ENCODE data around the gene TCEAL9. TPM values are rescaled to one million over a fixed set of nuclear protein-coding genes. Genes with fewer than 3 reads are reported as not detected.

Gene TCEAL9
- total RNA-seq, result 73.2 and 117 TPM in 2 replicates

GRCh38 chrX:103356130-103356798, at the start of gene TCEAL9:
Gene TCEAL9 (plus strand): TSS chrX:103356506. CDS start chrX:103357685, 1,179 bp downstream.

DNA sequence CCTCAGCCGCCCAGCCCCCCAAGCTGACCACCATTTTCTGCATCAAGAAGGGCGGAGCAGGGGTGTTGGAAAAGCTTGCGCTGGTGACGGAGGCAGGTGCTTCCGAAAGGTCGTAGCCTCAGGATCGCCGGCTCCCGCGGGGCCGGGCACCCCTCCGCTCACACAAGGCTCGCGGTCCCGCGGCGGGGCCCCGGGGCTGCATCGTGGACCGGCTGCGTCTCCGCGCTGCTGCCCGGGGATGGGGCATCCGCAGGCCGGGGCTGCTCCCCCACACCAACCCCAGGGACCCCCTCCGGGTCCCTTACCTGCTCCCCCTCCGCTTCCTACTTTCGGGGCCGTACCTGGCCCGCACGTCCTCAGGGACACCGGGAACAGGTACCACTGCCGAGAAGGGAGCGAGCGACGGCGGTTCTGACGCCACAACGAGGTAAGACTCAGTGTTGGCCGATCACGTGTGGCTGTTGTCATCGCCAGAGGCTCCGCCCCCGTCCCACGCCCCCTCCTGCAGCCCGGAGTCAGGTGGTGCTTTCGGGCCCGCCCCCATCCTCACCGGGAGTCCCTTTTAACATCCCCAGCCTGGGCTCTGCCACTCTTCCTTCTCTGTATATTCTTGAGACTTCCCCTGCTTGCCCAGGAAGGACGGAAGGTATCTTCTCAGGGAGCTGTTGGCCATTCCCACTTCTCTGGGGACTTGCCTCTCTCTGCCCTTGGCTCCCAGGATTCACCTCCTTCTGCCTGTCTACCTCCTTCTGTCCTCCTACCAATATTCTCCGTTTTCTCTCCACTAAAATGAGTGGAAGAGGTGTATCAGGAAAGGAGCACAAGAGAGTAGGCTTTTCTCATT, 45.5 kb upstream of the TCEAL9 start, which contains the start of gene BEX2:
Gene BEX2 (minus strand): TSS at position 436 of the 844 bp plus-strand sequence. CDS start 1,014 bp downstream, outside the sequence.

DNA sequence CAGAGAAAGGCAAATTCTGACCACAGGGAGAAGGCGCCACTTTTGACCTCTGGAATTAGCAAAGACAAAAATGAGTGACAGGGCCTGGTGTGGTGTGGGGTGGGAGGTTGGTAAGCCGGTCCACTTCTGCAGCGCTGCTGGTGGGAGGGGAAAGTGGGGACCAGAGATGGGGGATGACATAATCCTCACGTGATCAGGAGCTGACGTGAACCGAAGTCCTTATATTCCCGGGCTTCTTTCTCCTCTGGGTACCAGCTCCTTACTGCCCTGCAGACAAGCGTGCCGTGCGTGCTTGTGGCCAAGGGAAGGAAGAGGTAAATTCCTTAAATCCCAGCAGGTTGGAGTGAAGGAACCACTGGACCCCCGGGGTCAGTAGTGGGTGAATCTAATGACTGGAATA, 26.3 kb upstream of the TCEAL9 start, which contains the start of gene TCEAL7:
Gene TCEAL7 (plus strand): TSS at position 249 of the 400 bp plus-strand sequence. CDS start 1,165 bp downstream, outside the sequence.

DNA sequence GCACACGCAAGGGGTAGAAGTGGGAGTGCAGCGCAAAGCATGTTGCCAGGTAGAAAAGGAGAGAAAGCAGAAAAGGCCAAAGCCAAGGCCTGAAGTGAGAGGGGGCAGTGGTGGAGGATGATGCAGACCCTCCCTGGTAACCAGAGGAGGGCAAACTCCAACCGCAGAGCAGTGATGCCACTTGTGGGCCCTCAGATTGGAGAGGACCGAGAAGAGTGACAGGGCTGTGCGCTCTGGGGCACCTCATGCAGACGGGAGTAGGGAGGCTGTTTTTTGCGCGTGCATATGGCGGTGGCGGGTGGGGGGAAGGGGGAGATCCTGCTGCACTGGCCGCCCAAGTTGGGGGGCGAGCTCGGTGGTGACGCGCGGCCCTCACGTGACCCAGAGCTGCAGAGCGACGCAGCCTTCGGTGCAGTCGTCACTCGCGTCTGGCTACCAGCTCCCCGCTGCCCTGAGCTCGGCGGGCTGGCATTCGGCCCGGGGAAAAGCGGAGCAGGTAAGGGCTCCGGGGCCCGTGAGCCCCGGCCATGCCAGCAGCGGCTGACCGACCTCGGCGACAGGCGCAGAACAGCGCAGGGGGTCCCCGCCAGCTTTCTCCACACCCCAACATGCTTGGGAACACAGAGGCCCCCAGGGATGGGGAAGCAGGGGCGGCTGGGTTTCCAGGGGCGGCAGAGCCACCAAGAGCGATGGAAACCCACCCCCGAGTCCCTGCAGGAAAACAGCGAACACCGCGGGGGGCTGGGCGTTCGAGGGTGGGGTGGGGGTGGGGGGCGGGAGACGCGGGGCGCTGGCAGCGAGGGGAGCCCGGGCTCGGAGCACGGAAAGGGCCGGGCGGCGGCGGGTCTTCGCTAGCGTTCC, 20.0 kb downstream of the TCEAL9 start, which contains the start of gene BEX3:
Gene BEX3 (plus strand): TSS at position 421 of the 861 bp plus-strand sequence. CDS start 984 bp downstream, outside the sequence.

Other genes with a start within 250 kb of the TCEAL9 start
- 12.4 and 17.9 TPM in 2 replicates for gene BEX4, start 141.4 kb upstream of the TCEAL9 start, total RNA-seq
- 82.2 and 105 TPM in 2 replicates for gene TCEAL8, start 101.4 kb upstream of the TCEAL9 start, total RNA-seq
- gene TCEAL5, start 79.8 kb upstream of the TCEAL9 start, total RNA-seq, result not detected in 2 replicates
- 1.2 TPM in 1 of 2 replicates, not detected in the other for gene BEX2, start 45.5 kb upstream of the TCEAL9 start, total RNA-seq
- gene TCEAL7, start 26.3 kb upstream of the TCEAL9 start, total RNA-seq, result 43.2 and 54.9 TPM in 2 replicates
- gene BEX3, start 20.0 kb downstream of the TCEAL9 start, total RNA-seq, result 264 and 317 TPM in 2 replicates
- gene RAB40A, start 163.0 kb downstream of the TCEAL9 start, total RNA-seq, result not detected in 2 replicates
- 59.7 and 60.1 TPM in 2 replicates for gene TCEAL4, start 229.0 kb downstream of the TCEAL9 start, total RNA-seq